ENCODE data around the gene TMEM108.

GRCh38 chr3:133018921-133019320 lies 19.3 kb upstream of the TMEM108 start:
- TF ChIP-seq CTCF (IDR thresholded peaks at IDR 0.05; ENCODE audit: low read length) (no peak), EZH2 (IDR thresholded peaks at IDR 0.05; ENCODE audit: borderline replicate concordance, low read length) (no peak)

All from OCI-LY1 (cell line).